Fibroblast of the conjunctiva (primary cell): ENCODE data around the gene TMEM174.

Experiments
- DNase-seq: peaks from one replicate; pipeline ENCODE4 v3.0.0-alpha.2; 2010; ENCODE audit warnings: low read depth

TMEM174 gene

GRCh38 chr5:73154208-73155006 is 18.6 kb upstream of the TMEM174 start:
- no peak for DNase-seq

GRCh38 chr5:73155271-73156222 is 17.4 kb upstream of the TMEM174 start:
- DNase-seq = no peak

GRCh38 chr5:73157414-73158303 is 15.3 kb upstream of the TMEM174 start:
- DNase-seq = no peak

- no peak for DNase-seq
Measured at GRCh38 chr5:73158313-73158712, 14.7 kb upstream of the TMEM174 start.

- no peak for DNase-seq
Measured at GRCh38 chr5:73160239-73160671, 12.7 kb upstream of the TMEM174 start.

- no peak for DNase-seq
Measured at GRCh38 chr5:73170522-73170921, 2.5 kb upstream of the TMEM174 start.

GRCh38 chr5:73171495-73171894 is 1.5 kb upstream of the TMEM174 start:
- no peak for DNase-seq

GRCh38 chr5:73174100-73174815 is 1.3 kb downstream of the TMEM174 start:
- no peak for DNase-seq

- no peak for DNase-seq
Measured at GRCh38 chr5:73176250-73176649, 3.3 kb downstream of the TMEM174 start.

GRCh38 chr5:73178265-73178664 is 5.3 kb downstream of the TMEM174 start:
- no peak for DNase-seq

GRCh38 chr5:73179730-73180129 is 6.7 kb downstream of the TMEM174 start:
- DNase-seq = no peak

- no peak for DNase-seq
Measured at GRCh38 chr5:73180566-73180965, 7.6 kb downstream of the TMEM174 start.

GRCh38 chr5:73182307-73182706 is 9.3 kb downstream of the TMEM174 start:
- no peak for DNase-seq

GRCh38 chr5:73183000-73183399 is 10.0 kb downstream of the TMEM174 start:
- no peak for DNase-seq

- DNase-seq = no peak
Measured at GRCh38 chr5:73183481-73183891, 10.5 kb downstream of the TMEM174 start.

GRCh38 chr5:73186976-73187375 is 14.0 kb downstream of the TMEM174 start:
- DNase-seq = no peak

GRCh38 chr5:73188764-73189531 is 16.0 kb downstream of the TMEM174 start:
- DNase-seq = peak; percentile 17

- peak; percentile 51 for DNase-seq
Measured at GRCh38 chr5:73189871-73190376, 16.9 kb downstream of the TMEM174 start.

- DNase-seq = no peak
Measured at GRCh38 chr5:73192370-73192769, 19.4 kb downstream of the TMEM174 start.

GRCh38 chr5:73193592-73193991 is 20.6 kb downstream of the TMEM174 start:
- no peak for DNase-seq
